ENCODE results near the gene NREP.
A peak's percentile ranks its signal among the peaks of the same experiment; 100 is the strongest.

NREP gene

DNA sequence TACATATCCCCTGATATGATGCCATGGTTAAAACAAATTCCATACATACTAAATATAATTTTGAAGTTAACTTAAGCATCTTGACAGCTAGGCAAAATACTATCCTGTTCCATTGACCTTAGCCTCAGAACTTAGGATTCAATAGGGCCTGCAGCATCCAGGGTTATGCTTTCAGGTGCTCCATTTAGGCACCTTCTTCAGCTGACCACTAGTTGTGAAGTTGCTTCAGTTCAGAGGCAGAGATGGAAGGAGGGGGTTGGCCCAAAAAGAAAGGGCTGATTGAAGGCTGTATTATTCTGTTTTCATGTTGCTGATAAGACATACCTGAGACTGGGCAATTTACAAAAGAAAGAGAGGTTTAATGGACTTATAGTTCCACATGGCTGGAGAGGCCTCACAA lies 7.0 kb upstream of the NREP start:
- no peak for DNase-seq

DNA sequence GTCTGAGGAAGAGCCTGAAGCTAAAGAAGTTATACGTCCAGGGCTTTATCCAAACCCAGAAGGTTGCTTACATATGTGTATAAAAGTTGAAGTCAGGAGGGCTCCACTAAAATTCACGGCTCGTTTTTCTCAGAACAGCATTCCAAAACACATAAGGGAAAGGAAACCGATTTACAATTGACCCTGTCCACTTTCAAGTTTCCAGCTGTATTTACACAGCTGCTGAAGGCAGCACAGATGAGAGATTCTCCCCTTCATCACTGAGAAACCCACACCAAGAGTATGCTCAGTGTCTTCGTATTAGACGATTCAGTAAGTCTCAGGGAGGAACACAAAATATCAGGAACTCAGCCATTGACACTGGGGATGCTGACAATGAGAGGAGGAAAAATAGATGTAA lies 5.9 kb upstream of the NREP start:
- no peak for DNase-seq

DNA sequence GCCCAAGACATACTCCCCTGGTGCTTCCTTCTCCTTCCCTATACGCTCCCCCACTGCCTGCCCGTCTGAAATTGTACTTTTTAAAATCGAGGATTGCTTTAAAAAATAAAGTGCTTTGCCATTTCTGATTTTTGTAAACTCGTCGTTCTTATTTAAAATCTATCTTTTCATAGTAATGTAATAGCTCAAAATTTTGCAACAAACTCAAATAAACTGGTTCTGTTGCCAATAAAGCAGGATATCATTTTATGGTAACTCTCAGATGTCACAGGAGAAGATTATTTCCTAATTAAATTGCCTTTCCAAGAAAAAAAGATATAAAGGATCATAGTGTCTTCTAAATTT lies 1.3 kb upstream of the NREP start:
- no peak for DNase-seq

DNA sequence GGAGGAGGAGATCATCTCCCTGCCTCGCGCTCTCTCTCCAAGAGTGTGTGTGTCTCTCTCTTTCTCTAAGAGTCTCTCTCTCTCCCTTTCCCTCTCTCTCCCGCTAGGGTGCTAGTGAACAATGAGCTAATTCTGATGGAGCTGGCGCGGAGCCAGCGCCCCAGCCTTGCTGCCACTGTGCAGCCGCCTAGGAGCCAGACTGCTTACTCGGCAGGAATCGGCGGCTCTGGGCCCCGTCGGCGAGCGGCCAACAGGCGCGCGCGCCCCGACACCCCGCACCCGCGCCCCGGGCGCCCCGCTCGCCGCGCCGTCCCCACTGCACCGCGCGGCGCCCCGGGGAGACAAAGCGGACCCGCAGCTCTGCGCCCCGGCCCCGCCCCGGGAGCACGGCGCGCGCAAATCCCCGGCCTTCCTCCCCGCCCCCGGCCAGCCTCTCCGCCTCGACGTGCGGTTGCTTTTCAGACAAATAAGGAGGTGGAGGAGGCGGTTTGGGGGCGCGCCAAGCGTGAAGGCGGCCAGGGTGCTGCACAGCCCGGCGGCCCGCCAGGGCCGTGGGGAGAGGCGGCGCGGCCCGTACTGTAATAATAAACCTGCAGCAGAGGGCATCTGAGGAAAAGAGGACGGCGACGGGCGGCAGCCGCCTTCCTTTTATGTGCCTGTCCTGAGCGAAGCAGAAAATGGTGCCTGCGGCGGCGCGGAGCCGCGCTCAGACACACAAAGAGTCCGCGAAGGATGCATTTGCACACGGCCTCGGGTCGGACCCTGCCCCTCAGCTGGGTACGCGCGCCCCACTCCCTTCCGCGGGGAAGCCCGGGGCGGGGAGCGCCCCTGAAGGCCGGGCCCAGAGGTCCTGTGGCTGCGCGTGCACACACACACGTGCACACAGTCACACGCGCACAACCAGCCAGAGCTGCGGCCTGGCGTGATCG lies 625 bp upstream of the NREP start:
- peak; percentile 83 for DNase-seq

DNA sequence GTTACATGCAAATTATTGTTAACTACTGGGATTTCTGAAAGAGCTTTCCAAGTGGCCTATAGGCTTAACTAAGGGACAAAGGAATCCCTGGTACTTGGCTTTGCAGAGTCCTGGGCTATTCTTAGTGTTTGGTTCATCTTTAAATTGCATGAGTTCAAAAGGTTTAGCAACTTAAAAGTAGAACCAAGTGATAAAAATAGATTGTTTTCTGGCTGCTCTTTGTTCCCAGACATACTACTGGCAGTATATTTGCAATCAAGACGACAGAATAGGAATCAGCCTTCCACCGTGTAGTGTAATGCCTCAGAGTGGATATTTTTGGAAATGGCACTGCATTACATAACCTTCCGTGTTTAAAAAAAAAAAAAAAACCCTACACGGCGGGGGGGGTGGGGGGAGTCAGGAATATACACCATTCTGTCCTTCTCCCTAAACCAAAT lies 1.0 kb downstream of the NREP start:
- no peak for DNase-seq

DNA sequence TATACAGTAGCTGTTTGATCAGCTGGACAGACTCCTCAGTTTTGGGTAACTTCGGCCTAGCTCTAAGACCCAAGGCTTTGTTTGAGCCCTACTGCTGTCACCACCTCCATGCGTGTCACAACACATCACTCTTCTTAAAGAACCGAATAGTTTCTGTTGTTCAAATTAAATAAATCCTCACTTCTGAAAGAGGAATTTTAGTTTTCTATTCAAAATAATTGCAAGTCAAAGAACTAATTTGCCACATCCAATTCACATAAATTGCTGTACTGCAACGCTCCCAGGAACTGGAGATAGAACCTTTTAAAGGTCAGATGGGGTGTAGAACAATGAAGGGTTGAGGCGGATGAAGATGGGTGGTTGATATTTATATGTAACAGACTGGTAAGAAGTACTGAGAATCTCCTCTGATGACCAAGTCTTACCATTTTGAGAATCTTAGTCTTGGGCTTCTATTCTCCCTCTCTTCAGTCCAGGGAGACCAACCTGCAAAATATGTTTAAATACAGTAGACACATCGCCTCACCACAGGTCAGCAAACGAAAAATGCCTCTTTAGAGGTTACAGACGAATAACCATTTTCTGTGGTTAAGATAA lies 1.6 kb downstream of the NREP start:
- DNase-seq, result no peak

DNA sequence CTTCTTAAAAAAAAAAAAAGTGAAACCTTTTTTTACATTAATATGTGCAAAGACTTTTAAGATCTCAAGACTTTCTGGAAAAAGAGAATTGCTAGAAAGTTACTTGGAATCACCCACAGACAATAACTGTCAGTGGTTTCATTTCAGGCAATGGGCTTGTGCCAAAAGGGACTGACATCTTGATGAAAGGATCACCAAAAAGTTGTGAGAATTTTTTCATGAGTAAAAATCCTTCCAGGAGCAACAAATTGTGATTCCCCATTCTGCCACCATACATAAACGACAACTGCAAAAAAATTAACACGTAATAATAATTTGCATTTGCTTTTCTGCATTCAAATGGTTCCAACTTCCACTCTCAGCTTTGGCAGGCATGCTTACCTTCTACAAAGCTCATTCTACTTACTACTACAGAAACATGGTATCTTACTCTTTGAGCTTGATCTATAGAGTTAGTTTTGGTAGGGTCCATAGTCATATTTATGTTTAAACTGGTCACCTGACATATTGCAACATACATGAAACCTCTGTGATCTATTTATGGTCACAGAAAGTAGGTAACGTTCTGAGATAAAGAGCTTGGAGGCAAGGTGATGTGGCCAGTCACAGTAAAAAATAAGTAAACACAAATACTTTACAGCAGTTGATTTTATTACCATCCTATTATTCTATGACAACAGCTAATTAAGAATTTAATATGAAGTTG lies 3.0 kb downstream of the NREP start:
- DNase-seq, result no peak

DNA sequence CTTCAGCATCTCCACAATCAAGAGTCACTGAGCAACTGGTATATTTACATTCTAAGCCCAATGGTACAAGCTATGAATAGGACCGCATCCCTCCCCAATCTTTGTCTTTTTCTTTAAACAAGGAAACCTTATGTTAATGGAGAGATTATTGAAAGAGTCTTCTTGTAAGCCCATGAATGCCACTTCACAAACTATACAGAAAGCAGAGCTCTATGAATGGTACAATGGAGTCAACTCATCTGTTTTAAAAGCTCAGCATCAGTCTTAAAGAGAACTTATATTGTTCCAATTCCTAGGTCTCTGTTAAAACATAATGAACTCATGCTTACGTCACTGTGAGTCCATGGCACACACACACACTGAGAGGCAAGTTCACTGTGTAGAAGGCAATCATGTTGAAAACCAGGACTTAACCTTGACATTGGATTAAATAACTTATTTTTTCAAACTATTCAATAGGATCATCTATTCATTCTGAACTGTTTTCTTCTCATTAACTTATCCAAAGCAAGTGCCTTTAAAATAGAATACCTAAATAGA lies 4.5 kb downstream of the NREP start:
- DNase-seq, result no peak

DNA sequence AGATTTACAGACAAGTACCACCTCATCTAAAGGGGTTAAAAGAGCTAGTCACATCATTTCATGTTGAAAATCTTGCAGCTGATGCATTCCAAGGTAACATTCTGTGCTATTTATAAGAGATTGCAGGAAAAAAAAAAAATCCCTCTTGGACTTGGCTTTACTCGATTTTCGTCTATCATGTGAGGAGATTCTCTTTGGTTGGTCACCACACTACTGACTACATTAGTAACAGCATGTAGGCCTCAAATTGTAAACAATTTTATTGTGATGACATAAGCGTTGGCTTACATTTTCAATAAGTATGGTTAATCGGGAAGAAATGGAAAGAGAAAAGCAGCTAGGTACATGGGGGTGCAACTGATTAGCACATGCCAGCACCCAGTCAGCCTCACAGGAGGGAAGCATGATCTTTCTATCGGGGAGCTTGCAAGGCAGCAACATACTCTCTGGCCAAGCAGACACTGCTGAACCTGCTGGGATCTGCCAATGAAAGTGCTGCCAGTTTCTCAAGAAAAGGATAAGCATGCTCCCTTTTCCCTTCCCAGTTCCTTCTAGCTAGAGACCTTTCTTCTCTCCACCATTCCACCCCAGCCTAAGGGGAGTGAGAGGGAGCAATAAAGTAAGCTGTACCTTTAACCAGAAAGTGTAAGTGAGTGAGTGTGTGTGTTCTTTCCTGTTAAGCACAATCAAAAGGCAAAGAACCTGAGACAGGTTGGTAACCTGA lies 7.5 kb downstream of the NREP start:
- no peak for DNase-seq

DNA sequence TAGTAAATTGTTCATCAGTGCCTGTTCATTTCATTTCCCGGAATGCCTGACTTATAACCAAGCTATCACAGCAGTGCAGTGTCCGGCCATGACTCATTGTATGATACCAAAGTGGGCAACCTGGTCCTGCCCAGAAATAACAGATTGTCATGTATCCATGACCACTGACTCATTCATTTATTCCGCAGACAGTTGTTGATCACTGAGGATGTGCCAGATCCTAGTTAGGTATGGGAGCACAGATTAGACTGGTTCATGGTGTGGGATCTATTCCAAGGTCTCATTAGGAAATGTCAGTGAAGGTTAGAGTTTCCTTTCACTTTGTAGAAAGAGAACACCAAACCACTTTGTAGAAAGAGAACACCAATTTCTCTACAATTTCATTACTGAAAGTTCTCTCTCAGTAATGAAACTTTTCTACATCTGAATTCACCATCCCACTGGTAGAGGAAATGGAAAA lies 8.7 kb downstream of the NREP start:
- no peak for DNase-seq

DNA sequence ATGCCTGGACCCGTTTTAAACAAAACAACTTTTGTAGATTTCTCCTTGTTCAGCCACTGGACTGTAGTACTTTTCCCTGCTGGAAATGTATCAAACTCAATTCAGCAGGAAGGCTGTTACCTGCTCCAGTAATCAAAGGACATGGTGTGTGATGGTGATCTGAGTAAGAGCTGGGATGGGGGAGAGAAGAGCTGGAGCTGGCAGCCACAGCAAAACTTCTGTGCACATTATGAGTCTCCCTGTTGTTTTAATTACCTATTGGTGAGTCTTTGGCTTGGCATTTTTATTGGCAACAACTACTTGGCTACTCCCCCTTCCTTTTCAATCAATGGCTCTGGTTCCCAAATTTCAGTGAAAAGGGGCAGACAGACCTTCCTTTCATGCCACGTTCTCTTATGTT lies 9.7 kb downstream of the NREP start:
- no peak for DNase-seq

DNA sequence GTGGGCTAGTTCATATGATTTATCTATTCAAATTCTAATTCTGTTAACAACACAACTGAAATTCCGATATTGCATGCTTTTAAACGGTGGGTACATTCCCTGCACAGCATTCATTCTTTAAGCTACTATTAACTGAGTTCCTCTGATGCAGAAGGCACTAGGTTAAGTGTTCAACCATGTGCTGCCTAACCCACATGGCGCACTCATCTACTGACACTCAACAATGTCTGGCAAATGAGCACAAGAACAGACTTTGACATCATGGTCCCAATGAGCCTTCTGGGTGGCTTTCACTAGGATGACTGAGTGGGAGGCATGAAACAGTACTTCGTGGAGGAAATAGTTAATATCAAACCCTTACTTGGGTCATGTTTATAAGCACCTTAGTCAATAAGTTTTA lies 10.2 kb downstream of the NREP start:
- no peak for DNase-seq

DNA sequence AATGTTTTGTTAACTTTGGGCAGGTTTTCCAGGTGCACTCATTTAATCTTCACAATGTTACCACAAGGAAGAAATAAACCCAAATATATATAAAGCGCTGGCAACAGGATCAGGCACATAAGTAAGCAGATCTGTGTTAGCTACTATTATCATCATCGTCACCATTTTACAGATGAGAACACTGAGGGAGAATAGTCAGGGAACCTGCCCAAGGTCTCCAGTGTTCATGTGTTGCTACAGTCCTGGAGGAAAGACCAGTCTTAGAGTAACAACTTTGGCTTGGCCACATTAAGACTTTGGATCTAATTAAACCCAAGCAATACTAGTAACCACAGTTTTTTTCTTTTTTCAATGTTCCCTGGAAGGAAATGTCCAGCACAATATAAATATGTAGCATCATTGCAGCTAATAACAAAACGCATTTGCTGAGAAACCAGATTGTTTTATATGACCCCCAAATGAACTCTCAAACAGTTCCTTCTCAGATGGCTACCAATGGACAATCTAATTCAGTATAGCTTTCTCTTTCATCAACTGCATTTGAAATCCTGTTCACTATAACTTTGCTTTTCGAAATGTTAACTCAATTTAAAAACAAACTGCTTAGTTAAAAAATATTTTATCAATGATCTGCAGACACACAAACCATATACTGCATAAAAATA lies 11.8 kb downstream of the NREP start:
- no peak for DNase-seq

DNA sequence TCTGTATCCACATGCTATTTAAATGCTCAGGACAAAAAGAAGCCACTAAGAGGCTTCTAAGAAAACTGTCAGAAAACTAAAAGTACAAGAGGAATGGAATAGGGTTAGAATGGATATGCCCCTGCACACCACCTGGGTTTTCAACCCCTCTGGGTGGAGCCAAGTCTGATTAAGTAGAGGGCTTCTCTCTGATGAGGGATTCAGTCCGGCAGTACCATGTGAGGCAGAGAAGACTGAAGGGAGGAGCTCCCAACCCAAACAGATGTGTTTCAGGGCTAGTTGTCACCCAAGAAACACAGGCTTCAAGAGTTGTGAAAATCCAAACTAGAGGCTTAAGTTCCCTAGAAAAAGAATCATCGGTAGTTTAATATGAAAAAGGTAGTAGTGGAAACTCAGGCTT lies 12.5 kb downstream of the NREP start:
- DNase-seq, result no peak

DNA sequence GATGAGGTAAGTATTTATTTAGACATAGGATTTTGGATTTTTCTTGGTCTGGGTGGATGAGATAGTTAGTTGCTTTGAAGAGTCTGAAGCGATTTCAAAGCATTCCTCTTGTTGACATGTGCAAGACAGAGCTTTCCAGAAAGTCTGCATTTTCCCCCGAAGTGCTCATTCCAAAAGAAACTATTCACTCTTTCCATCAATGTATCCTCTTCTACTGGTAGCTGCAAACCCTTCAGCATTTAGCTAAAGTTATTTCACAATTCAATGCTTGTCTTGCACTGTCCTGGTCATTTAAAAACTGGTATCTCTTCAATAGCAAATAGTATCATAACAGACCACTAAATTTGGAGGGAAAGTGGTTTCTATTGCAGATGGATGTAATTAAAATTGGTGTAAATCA lies 13.0 kb downstream of the NREP start:
- DNase-seq, result no peak

DNA sequence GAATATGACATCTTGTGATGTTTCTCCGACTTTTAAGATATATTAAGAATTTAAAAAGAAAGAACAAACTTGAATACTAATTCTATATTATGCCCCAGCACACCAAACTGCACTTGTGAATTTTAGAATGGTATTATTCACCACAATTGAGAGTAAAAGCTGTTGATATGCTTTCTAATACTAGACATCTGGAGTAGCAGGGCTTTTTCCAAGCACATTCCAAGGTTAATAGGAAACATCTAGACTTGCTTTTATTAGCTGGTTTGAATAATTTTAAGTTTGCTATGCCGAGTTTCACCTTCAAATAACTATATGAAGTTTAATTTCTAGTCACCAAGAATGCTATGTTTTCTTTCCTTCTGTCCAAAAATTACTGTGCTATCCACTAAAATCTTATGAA lies 13.5 kb downstream of the NREP start:
- no peak for DNase-seq

DNA sequence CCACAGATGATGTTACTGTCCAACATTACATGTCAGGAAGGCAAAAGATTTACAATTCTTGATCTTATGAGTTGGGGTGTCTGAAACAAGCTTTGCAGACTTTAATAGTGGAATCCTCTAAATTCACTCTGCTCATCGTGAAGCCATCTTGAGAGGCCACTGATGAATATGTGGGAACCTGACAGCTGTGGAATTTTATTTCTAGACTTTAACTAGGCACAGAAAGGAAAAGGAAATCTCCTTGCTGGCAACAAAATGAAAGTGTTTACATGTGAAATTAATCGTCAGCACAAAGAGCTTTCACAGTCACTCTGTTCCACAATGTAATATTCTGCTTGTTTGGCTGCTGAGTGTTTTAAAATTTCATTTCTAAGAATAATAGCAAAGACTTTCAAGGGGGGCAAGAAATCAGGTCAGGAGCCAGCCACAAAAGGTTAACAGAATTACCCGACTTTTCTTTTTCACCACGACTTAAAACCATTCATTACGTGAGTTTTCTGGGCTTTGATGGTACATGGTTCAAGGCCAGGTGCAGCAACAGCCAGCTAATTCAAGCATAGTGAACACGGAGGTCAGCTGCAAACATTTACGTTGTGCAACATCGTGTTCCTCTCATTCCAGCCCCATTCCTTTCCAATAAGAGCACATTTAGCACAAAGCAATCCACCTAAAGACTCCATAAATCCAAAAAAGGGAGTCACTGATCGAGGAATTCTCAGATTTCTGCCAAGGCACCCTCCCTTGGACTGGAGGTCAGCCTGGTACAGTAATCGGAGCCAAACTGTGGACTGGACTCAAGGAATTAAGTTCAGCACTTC lies 14.6 kb downstream of the NREP start:
- DNase-seq, result no peak

DNA sequence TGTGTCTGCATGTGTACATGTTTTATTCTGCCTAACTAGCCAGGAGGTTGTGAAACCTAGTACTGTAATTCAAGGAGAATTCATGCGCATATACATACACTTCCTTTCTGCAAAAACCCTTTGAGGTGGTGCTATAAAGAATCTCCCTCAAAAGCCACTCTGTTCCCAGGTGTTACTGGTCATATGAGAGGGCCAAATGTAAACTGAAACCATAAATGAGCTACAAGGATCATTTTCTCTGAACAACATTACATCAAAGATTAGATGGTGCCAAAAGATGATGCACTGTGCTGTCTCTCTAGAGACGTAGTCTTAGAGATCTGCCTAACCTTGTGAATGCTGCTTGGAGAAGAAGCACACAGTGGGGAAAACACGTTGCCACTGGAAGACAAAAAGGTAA lies 15.7 kb downstream of the NREP start:
- peak; percentile 36 for DNase-seq

DNA sequence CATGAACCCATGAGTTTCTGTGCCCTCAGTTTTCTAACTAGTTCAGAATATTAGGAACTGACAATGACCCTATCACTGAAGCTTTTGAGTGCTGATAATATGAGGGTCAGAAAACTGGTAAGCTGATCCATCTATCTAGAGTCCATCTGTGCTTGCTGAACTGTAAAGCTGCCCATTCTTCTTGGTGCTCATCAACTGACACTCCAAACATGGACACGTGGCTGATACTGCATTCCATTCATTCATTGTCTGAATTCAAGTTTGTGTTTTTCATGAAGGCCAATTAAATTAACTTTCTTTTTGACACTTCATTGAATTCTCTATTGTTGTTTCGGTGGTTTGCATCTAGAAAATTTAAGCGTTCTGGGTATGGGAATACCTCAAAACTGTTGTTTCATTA lies 17.6 kb downstream of the NREP start:
- no peak for DNase-seq

DNA sequence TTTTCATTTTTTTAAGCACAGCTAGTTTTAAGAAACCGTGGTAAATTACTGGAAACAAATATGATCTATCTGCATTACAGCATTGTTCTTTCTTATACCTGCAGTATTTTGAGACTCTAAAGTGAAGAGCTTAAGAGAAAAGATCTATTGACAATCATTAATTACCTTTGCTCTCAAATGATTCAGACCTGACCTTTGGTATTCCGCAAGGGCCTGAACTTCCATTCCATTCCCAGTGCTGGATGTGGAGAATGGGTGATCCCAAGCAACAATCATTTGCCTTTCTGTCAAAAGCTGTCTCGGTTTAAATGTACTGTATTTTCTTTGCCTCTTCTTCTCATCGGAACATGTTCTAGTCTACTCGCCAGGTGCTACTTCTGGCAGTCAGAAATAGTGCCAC lies 18.9 kb downstream of the NREP start:
- DNase-seq, result no peak

DNA sequence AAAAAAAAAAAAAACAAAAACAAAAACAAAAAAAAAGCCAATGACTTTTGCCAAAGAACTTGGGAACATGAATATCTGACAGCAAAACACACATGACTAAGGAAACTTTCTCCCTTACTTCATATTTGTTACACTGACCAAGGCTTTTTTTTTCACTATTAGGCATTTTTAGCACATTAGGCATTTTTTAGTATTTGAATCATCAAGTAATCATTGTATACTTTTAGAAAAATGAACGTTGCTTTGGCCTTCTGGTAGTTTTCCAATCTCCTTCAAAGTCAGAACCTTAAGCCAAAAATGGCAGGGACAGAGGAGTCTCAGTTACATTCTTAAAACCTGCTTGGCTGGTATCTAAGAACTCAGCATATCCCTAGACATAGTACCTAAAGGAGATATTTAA lies 19.3 kb downstream of the NREP start:
- no peak for DNase-seq

Measured in NCI-H187 treated with DMSO at 0.1 percent for 48 hours (cell line).